ENCODE data around the gene GET4.

The GET4 gene

DNA sequence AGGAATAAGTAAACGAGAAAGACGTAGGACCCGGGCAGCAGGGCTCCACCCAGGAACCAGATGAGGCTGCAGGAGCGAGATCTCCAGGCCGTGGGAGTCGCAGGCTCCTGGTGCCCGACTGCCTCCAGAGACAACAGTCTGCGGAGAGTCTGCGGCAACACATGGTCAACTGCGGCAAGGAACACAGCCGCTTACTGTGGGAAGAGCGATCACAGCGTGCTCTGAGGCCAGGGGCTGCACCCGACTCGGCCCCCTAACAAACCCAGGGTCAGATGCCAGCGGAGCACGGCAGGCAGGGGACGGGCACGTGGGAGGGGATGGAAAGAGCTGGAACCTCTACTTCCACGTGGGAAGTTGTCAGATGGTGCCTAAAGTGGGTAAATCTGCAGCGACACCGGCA lies 26.6 kb downstream of the GET4 start:
- DNase-seq (ENCODE audit: extremely low read depth, low read depth) = no peak
- TF ChIP-seq CTCF (IDR thresholded peaks at IDR 0.05; ENCODE audit: low read depth, low read length) = no peak

GRCh38 chr7:903921-904755 lies 27.8 kb downstream of the GET4 start:
- DNase-seq (ENCODE audit: extremely low read depth, low read depth) = no peak
- no peak for TF ChIP-seq CTCF (IDR thresholded peaks at IDR 0.05; ENCODE audit: low read depth, low read length)

- no peak for TF ChIP-seq CTCF (IDR thresholded peaks at IDR 0.05; ENCODE audit: low read depth, low read length)
- no peak for DNase-seq (ENCODE audit: extremely low read depth, low read depth)
Observed at GRCh38 chr7:904847-905246, 28.5 kb downstream of the GET4 start.

- no peak for TF ChIP-seq CTCF (IDR thresholded peaks at IDR 0.05; ENCODE audit: low read depth, low read length)
- DNase-seq (ENCODE audit: extremely low read depth, low read depth) = no peak
Observed at GRCh38 chr7:906776-907157, 30.4 kb downstream of the GET4 start.

DNA sequence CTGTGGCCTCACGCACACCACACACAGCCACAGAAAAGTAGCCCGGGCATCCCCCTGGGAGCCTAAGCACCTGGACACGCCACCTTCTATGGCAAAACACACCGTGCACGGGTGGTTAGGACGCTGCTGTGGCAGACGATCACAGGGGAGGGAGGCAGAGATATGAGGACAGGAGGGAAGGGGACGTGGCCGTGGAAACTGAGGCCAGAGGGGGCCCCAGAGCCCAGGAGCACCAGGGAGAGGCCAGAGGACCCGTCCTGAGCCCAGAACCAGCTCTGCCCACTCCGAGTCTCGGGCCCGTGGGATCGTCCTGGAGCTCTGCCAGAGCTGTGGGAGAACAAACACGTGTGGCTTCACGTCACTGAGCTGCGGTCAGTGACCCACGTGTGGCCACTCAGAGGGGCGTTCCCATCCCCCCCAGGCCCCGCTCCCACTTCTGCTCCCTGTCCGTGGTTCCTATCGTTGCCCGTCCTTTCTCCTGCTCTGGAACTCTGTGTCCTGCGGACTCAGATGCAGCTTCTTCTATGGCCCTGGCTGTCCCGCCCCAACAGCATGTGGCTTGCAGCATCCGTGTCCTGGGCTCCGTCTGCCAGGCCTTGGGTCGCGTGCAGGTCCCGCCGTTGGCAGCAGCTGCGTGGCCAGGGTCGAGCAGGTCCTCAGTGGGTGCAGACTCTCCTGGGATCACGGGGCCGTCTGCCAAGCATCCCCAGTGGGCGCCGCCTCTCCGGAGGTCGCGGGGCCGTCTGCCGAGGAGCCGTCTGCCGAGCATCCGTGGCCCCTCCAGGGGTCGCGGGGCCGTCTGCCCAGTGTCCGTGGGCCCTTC lies 31.0 kb downstream of the GET4 start:
- DNase-seq (ENCODE audit: extremely low read depth, low read depth) = no peak
- TF ChIP-seq CTCF (IDR thresholded peaks at IDR 0.05; ENCODE audit: low read depth, low read length) = no peak

- no peak for TF ChIP-seq CTCF (IDR thresholded peaks at IDR 0.05; ENCODE audit: low read depth, low read length)
- no peak for DNase-seq (ENCODE audit: extremely low read depth, low read depth)
Observed at GRCh38 chr7:908159-908581, 31.8 kb downstream of the GET4 start.

All from AG09319 (cell line).